ENCODE measurements around the gene ARID5A.

DNA sequence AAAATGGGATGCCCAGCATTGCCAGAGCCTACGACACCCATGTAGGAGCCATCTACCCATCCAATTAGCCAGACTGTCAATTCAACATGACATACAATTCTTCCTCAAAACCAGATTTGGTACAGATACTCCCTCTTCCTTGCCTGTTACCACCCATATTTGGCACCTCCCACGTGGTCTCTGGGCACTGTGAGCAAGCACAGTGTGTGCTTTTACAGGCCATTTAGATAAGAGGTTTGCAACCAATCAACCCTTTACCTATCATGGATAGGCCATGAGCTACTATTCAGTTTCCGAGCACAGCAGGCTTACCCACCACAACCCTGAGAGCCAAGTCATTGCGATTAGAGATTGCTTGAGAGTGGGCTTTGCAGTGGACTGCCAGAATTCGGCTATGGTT, 40.9 kb downstream of the ARID5A start:
- TF ChIP-seq POLR2A (IDR thresholded peaks at IDR 0.05; ENCODE audit: low read length) (no peak), GATA1 (IDR thresholded peaks at IDR 0.05; ENCODE audit: low read depth, low read length) (no peak)
